HepG2 (cell line): Measurements from ENCODE around the gene NECTIN2. TPM values are rescaled to one million over a fixed set of nuclear protein-coding genes. Genes with fewer than 3 reads are reported as not detected.

Experiments used
- ADNP ChIP-seq: sonication (generic); formaldehyde crosslinking; IDR thresholded peaks from 2 replicates; pipeline ENCODE4 v1.4.0; 2020; ENCODE audit warnings: missing genetic modification reagents
- ARNT2 ChIP-seq: sonication (generic); formaldehyde crosslinking; IDR thresholded peaks from 2 replicates; pipeline ENCODE4 v1.8.0; 2022; ENCODE audit warnings: mild to moderate bottlenecking, low read depth, missing genetic modification reagents, moderate library complexity
- ATRX ChIP-seq: sonication (generic); formaldehyde crosslinking; IDR thresholded peaks from 2 replicates; pipeline ENCODE4 v1.4.0; 2020; ENCODE audit warnings: missing genetic modification reagents, borderline replicate concordance
- CBFB ChIP-seq: sonication (generic); formaldehyde crosslinking; IDR thresholded peaks from 2 replicates; pipeline ENCODE4 v1.4.0; 2020; ENCODE audit warnings: missing genetic modification reagents
- CHCHD3 ChIP-seq: sonication (generic); formaldehyde crosslinking; IDR thresholded peaks from 2 replicates; pipeline ENCODE4 v1.8.0; 2022; ENCODE audit warnings: mild to moderate bottlenecking, missing genetic modification reagents, moderate library complexity
- DPF2 ChIP-seq: sonication (generic); formaldehyde crosslinking; IDR thresholded peaks from 2 replicates; pipeline ENCODE4 v1.4.0; 2020; ENCODE audit warnings: mild to moderate bottlenecking, low read depth, missing genetic modification reagents, borderline replicate concordance
- ELF1 ChIP-seq: sonication (generic); formaldehyde crosslinking; IDR thresholded peaks from 2 replicates; pipeline ENCODE4 v1.4.0; 2020; ENCODE audit warnings: missing genetic modification reagents
- HCFC1 ChIP-seq: fragments of 150-350 bp; IDR thresholded peaks from 2 replicates; pipeline ENCODE4 v1.6.1; 2014; ENCODE audit warnings: low read depth, low read length
- HMGXB3 ChIP-seq: sonication (generic); formaldehyde crosslinking; IDR thresholded peaks from 2 replicates; pipeline ENCODE4 v1.4.0; 2020; ENCODE audit warnings: missing genetic modification reagents, borderline replicate concordance
- KMT2A ChIP-seq: sonication (generic); formaldehyde crosslinking; IDR thresholded peaks from 2 replicates; pipeline ENCODE4 v1.4.0; 2020; ENCODE audit warnings: missing genetic modification reagents
- POLR2G ChIP-seq: fragments of 200-400 bp; formaldehyde crosslinking; IDR thresholded peaks from 2 replicates; pipeline ENCODE4 v1.6.1; 2018; ENCODE audit warnings: mild to moderate bottlenecking, low read depth, low read length, moderate library complexity
- RFXANK ChIP-seq: IDR thresholded peaks from 2 replicates; pipeline ENCODE4 v1.6.1; 2016
- SOX13 ChIP-seq, 3 experiments: fragments of 450-650 bp in 1 of 3; sonication (generic) in 1 of 3; formaldehyde crosslinking in 1 of 3; IDR thresholded peaks in 2 of 3; conservative IDR thresholded peaks in 1 of 3; 2 replicates each; pipeline versions ENCODE4 v1.5.0 to v1.6.1; 2016 to 2020; ENCODE audit warnings: antibody characterized with exemption in 1 of 3, mild to moderate bottlenecking in 1 of 3, missing compliant biosample characterization in 1 of 3, missing genetic modification reagents in 1 of 3, moderate library complexity in 1 of 3
- TCF7L2 ChIP-seq: IDR thresholded peaks from 2 replicates; pipeline ENCODE4 v1.6.1; 2011; ENCODE audit warnings: mild to moderate bottlenecking, low read depth, low read length, moderate library complexity
- ZBTB42 ChIP-seq: sonication (generic); formaldehyde crosslinking; IDR thresholded peaks from 2 replicates; pipeline ENCODE4 v1.5.0; 2020; ENCODE audit warnings: mild to moderate bottlenecking, missing genetic modification reagents
- ZNF224 ChIP-seq: sonication (generic); formaldehyde crosslinking; IDR thresholded peaks from 2 replicates; pipeline ENCODE4 v1.5.0; 2020; ENCODE audit warnings: mild to moderate bottlenecking, missing genetic modification reagents
- ZNF512 ChIP-seq: sonication (generic); formaldehyde crosslinking; IDR thresholded peaks from 2 replicates; pipeline ENCODE4 v1.4.0; 2020; ENCODE audit warnings: mild to moderate bottlenecking, missing genetic modification reagents
- ZNF558 ChIP-seq: sonication (generic); formaldehyde crosslinking; IDR thresholded peaks from 2 replicates; pipeline ENCODE4 v1.9.0; 2022; ENCODE audit warnings: mild to moderate bottlenecking, missing genetic modification reagents, borderline replicate concordance
- ZNF770 ChIP-seq: sonication (generic); formaldehyde crosslinking; IDR thresholded peaks from 2 replicates; pipeline ENCODE4 v1.5.0; 2020; ENCODE audit warnings: mild to moderate bottlenecking, missing genetic modification reagents
- ZNF850 ChIP-seq: sonication (generic); formaldehyde crosslinking; conservative IDR thresholded peaks from 2 replicates; pipeline ENCODE4 v1.9.0; 2021; ENCODE audit warnings: mild to moderate bottlenecking, missing genetic modification reagents
- ZSCAN21 ChIP-seq: sonication (generic); formaldehyde crosslinking; IDR thresholded peaks from 2 replicates; pipeline ENCODE4 v1.8.0; 2022; ENCODE audit warnings: mild to moderate bottlenecking, missing genetic modification reagents, moderate library complexity, borderline replicate concordance
- ZSCAN25 ChIP-seq: sonication (generic); formaldehyde crosslinking; IDR thresholded peaks from 2 replicates; pipeline ENCODE4 v1.8.0; 2022; ENCODE audit warnings: mild to moderate bottlenecking, missing genetic modification reagents
- polyA plus RNA-seq, 8 experiments: library from polyadenylated mRNA; depleted of rRNA in 3 of 8; stranded (reverse) in 7 of 8; unstranded in 1 of 8; fragments of >200 nt; fragmentation: Illumina TruSeq in 4 of 8; extraction: Trizol in 4 of 8; gene quantifications; 2 replicates each; pipeline versions ENCODE4 v1.2.1 to v1.2.3, GENCODE V29; 2011 to 2016; ENCODE audit warnings: low read depth in 4 of 8, missing spikeins in 1 of 8, mixed read lengths in 1 of 8; ENCODE audit not compliant: insufficient read depth in 1 of 8
- total RNA-seq, 5 experiments: library from RNA; depleted of rRNA; stranded (reverse); fragments of >200 nt; fragmentation: Illumina TruSeq; extraction: Trizol; gene quantifications; 2 replicates each; pipeline ENCODE4 v1.2.3, GENCODE V29; 2016; ENCODE audit warnings: low read depth in 1 of 5

The NECTIN2 gene
- total and polyA plus RNA-seq, 2 of the 13 experiments (the other 11 are each of a cell fraction or from before 2014, with no cell fraction given): 75.4 to 114 TPM

GRCh38 chr19:44845612-44846454, at the start of gene NECTIN2 (continued):
- TF ChIP-seq ZNF770: peak; percentile 98
- no peak for TF ChIP-seq ZSCAN25 (CRISPR knock-in tag)
- TF ChIP-seq TCF7L2: no peak
- TF ChIP-seq ADNP (CRISPR knock-in tag): no peak
- peak; percentile 49; the same call in 1 of the 2 replicates for TF ChIP-seq POLR2G
- TF ChIP-seq DPF2: no peak
- no peak for TF ChIP-seq ZNF224 (CRISPR knock-in tag)
- TF ChIP-seq ATRX (CRISPR knock-in tag): no peak
- TF ChIP-seq ZNF558 (CRISPR knock-in tag): no peak
- TF ChIP-seq ZNF850 (CRISPR knock-in tag): no peak
- no peak for TF ChIP-seq RFXANK
- no peak for TF ChIP-seq SOX13 (IDR thresholded peaks at IDR 0.05)
- TF ChIP-seq SOX13 (CRISPR knock-in tag; conservative IDR thresholded peaks at IDR 0.05 in 1 of 2, IDR thresholded peaks at IDR 0.05 in 1 of 2): peak in 1 of 2 experiments; percentile 32; a peak in 1 of 4 replicates
- TF ChIP-seq HCFC1: no peak
- TF ChIP-seq KMT2A: no peak
- peak; percentile 79 for TF ChIP-seq ZSCAN21 (CRISPR knock-in tag)
- no peak for TF ChIP-seq CBFB
- TF ChIP-seq ZBTB42 (CRISPR knock-in tag): no peak
- TF ChIP-seq CHCHD3 (CRISPR knock-in tag): no peak
- no peak for TF ChIP-seq ZNF512 (CRISPR knock-in tag)
- peak; percentile 25; the same call in 1 of the 2 replicates for TF ChIP-seq ELF1 (CRISPR knock-in tag)
- TF ChIP-seq ARNT2 (CRISPR knock-in tag): no peak; the same call in 1 of the 2 replicates
- no peak for TF ChIP-seq HMGXB3 (CRISPR knock-in tag)
